ENCODE measurements around the gene ERGIC1.

Gene ERGIC1

GRCh38 chr5:172802567-172803176 lies 31.4 kb upstream of the ERGIC1 start:
- H3K79me2 ChIP-seq (ENCODE audit: control insufficient read depth, low read length): no peaks in the 10 kb centered on the region
- peaks cover 8% of the 10 kb centered on the region; the same call in 1 of the 2 replicates for H3K27me3 ChIP-seq (ENCODE audit: control insufficient read depth, low read length)
- no peak overlapping the region for H3K27ac ChIP-seq (ENCODE audit: low read depth, low read length)
- H3K4me1 ChIP-seq (ENCODE audit: control insufficient read depth, low read length): peaks cover 10% of the 10 kb centered on the region
- H3K4me2 ChIP-seq (ENCODE audit: low read length): no peak overlapping the region
- H3K9me3 ChIP-seq (ENCODE audit: control insufficient read depth, insufficient read depth, low read length): no peaks in the 10 kb centered on the region
- TF ChIP-seq EZH2phosphoT487 (IDR thresholded peaks at IDR 0.05; ENCODE audit: borderline replicate concordance, low read length) (no peak), CTCF (IDR thresholded peaks at IDR 0.05; ENCODE audit: low read depth, low read length, poor library complexity, severe bottlenecking) (no peak)
- no peaks in the 10 kb centered on the region for H3K36me3 ChIP-seq (ENCODE audit: control insufficient read depth, low read length)
- no peak overlapping the region for H3K4me3 ChIP-seq (ENCODE audit: low read length)
- H3K9me2 ChIP-seq (replicated peaks; ENCODE audit: control insufficient read depth, low read length): no peaks in the 10 kb centered on the region
- H3F3A ChIP-seq (ENCODE audit: control insufficient read depth, insufficient read depth): no peaks in the 10 kb centered on the region
- no peaks in the 10 kb centered on the region for H4K20me1 ChIP-seq (ENCODE audit: control insufficient read depth, insufficient read depth, low read depth, low read length)

- H4K20me1 ChIP-seq (ENCODE audit: control insufficient read depth, insufficient read depth, low read depth, low read length): no peaks in the 10 kb centered on the region
- no peaks in the 10 kb centered on the region for H3K9me2 ChIP-seq (replicated peaks; ENCODE audit: control insufficient read depth, low read length)
- no peak overlapping the region for H3K27ac ChIP-seq (ENCODE audit: low read depth, low read length)
- H3K4me3 ChIP-seq (ENCODE audit: low read length): no peak overlapping the region
- H3K27me3 ChIP-seq (ENCODE audit: control insufficient read depth, low read length): no peaks in the 10 kb centered on the region
- peaks cover 10% of the 10 kb centered on the region for H3K4me1 ChIP-seq (ENCODE audit: control insufficient read depth, low read length)
- no peaks in the 10 kb centered on the region for H3F3A ChIP-seq (ENCODE audit: control insufficient read depth, insufficient read depth)
- no peak for TF ChIP-seq CTCF (IDR thresholded peaks at IDR 0.05; ENCODE audit: low read depth, low read length, poor library complexity, severe bottlenecking)
- no peak for TF ChIP-seq EZH2phosphoT487 (IDR thresholded peaks at IDR 0.05; ENCODE audit: borderline replicate concordance, low read length)
- no peak overlapping the region for H3K4me2 ChIP-seq (ENCODE audit: low read length)
- H3K9me3 ChIP-seq (ENCODE audit: control insufficient read depth, insufficient read depth, low read length): 0 out of 2 replicates have a peak, but pooled peaks cover 2% of the 10 kb centered on the region
- H3K79me2 ChIP-seq (ENCODE audit: control insufficient read depth, low read length): no peaks in the 10 kb centered on the region
- H3K36me3 ChIP-seq (ENCODE audit: control insufficient read depth, low read length): no peaks in the 10 kb centered on the region
Measured at GRCh38 chr5:172805018-172805683, 28.9 kb upstream of the ERGIC1 start.

- H4K20me1 ChIP-seq (ENCODE audit: control insufficient read depth, insufficient read depth, low read depth, low read length): no peaks in the 10 kb centered on the region
- 0 out of 2 replicates have a peak, but pooled peaks cover 2% of the 10 kb centered on the region for H3K9me3 ChIP-seq (ENCODE audit: control insufficient read depth, insufficient read depth, low read length)
- H3K9me2 ChIP-seq (replicated peaks; ENCODE audit: control insufficient read depth, low read length): no peaks in the 10 kb centered on the region
- H3K36me3 ChIP-seq (ENCODE audit: control insufficient read depth, low read length): no peaks in the 10 kb centered on the region
- H3K4me3 ChIP-seq (ENCODE audit: low read length): no peak overlapping the region
- H3K4me2 ChIP-seq (ENCODE audit: low read length): no peak overlapping the region
- peaks cover 10% of the 10 kb centered on the region for H3K4me1 ChIP-seq (ENCODE audit: control insufficient read depth, low read length)
- no peaks in the 10 kb centered on the region for H3K79me2 ChIP-seq (ENCODE audit: control insufficient read depth, low read length)
- no peak for TF ChIP-seq EZH2phosphoT487 (IDR thresholded peaks at IDR 0.05; ENCODE audit: borderline replicate concordance, low read length)
- TF ChIP-seq CTCF (IDR thresholded peaks at IDR 0.05; ENCODE audit: low read depth, low read length, poor library complexity, severe bottlenecking): no peak
- no peaks in the 10 kb centered on the region for H3F3A ChIP-seq (ENCODE audit: control insufficient read depth, insufficient read depth)
- no peak overlapping the region for H3K27ac ChIP-seq (ENCODE audit: low read depth, low read length)
- no peaks in the 10 kb centered on the region for H3K27me3 ChIP-seq (ENCODE audit: control insufficient read depth, low read length)
Measured at GRCh38 chr5:172805736-172806255, 28.3 kb upstream of the ERGIC1 start.
